GM19328 (cell line): Measurements from ENCODE around the gene GRIA4.
"Not testable (repeated sequence)": the region's sequence is repeated elsewhere in the genome, so short reads cannot be mapped to it uniquely, and the experiment has no call there.

Experiments used
- ATAC-seq: cut with Tn5 transposase; IDR thresholded peaks from one replicate; pipeline ENCODE4 v1.9.1; 2021; ENCODE audit warnings: mild to moderate bottlenecking, moderate library complexity; ENCODE audit not compliant: unreplicated experiment

GRIA4 gene

DNA sequence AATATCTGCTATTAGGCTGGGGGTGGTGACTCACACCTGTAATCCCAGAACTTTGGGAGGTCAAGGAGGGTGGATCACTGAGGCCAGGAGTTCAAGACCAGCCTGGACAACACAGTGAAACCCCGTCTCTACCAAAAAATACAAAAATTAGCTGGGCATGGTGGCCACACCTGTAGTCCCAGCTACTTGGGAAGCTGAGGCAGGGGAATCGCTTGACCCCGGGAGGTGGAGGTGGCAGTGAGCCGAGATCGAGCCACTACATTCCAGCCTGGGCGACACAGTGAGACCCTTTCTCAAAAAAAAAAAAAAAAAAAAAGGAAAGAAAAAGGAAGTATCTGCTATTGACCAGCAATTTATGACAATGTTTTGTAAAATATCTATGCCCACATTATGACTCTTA is 176.0 kb downstream of the GRIA4 start:
- ATAC-seq = not testable (repeated sequence)

DNA sequence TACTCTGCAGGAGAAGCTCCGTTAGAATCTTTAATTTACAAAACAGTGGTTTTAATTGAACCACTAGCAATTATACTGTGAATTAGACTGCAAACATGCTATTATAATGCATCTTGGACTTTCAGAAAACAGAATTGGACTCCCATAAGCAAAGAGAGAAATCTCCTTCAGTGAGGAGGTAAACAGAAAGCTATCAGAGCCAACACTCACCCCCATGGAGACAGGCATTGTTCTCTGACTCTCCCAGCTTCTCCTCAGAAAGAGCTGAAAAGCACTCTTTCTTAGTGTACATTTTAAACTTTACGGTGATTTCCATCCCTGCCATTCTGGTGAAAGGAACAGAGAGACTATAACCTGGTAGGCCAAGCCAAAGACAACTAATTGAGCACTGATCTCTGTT is 176.9 kb downstream of the GRIA4 start:
- ATAC-seq = no peak

DNA sequence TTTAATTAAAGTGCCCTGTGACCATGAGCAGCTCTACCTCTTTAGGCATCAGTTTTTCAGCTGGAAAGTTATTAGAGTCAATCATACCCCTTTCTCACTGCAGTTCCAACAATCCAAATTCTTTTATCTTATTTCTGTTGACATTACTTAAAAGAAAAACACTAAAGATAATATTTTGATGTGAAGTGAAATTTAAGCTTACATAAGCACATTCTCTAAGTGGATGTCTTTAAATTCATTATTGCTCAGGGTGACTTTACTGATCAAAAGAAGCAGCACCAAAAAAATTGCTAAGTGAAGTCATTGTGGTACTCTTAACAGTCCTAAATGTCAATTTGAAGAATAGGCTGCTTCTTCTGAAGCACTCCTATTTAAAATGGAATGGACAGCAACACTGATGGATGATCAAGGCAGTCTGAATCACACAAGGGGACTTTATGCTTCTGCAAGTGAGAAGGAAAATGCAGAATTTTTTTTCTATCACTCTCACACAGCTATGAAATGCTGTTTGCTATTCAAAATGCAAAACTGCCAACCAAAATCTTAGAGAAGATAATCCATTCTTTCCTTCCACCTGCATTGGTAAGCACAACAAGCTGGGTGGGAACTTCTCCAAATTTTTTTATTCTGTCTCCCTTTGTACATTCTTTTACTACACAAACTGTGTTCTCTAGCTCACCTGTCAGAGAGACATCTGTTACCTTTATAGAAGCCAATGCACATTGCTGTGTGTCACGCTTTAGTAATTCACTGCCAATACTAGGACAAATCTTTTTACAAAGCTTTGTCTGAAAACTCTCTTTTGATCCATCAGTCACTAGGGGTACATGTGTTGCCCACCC is 179.9 kb downstream of the GRIA4 start:
- ATAC-seq = no peak

DNA sequence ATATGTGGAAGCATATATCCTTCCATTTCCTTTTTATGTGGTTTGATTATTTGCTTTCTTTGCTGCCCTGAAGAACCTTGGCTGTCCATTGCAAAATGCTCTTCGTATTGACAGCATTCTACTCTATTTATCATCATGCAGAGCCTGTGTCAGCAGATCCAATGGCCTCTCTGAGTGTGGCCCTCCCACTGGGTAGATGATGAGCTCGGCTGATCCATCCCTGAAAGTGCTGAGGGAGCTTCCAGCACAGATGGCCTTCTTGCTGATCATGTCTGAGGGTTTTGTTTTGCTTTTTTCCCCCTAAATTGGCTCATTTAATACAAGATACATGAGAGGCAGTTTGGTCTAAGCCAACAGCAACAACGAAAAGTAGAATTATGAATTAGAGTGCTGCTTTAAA is 181.0 kb downstream of the GRIA4 start:
- ATAC-seq = no peak

DNA sequence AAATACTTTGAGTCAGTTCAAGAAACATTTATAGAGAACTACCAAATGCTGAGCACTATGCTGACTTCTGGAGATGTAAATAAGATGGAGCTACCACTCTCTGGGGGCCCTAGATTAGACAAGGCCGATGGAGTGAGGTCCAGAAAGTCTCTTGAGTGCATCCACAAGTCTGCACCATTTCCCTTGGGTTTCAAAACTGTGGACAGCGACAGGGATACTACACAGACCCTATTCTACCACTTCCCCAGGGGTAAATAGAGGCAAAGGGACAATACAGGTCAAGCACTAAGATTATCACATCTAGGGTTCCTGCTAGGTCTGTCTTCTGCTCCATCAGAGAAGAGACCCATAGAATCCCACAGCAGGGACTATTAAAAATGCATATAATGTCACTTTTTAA is 183.2 kb downstream of the GRIA4 start:
- ATAC-seq = no peak

DNA sequence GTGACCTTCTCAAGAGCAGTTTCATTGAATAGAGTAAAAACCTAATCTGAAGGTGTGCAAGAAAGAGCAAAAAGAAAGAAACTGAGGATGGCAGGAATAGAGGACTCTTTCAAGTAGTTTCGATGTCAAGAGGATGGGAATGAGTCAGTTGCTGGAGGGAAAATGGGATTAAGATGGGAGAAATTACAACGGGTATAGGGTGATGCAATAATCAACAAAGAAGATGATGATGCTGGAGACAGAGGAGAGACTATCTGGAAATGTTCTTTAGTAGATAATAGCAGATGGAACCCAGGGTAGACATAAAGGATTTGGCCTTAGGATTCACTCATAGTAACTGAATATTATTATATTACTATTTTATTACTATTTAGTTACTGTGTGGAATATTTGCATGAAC is 189.4 kb downstream of the GRIA4 start:
- ATAC-seq = no peak

DNA sequence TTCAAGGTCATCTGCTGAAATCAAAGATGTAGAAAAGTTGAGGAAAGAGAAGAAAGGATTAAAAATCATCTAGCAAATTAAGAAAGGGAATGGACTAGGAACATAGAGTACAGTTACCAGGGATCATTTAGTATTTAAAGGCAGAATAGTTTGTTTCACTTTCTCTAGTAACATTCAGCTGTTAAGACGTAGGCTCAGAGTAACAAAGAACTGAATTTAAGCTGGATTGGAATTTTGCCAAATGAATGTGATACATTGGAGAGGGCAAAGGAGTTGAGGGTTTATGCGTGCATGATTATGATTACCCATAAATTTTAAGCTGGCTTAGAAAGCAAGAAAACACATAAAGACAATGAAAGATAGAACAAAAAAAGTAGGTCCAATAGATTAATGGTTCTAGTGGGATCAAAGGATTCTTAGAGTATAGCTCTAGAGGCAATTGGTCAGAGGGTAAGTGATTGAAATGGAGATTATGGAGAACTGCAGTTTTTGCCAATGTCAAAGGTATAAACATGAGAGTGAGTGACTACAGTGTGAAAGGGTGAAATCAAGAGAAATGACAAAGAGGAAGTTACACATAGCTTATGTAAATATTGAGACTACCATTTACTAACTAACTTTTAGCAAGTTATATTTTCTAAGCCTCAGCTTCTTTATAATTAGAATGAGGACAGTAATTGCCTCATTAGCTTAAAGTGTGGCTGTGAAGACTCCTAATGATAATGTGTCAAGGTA is 190.0 kb downstream of the GRIA4 start:
- ATAC-seq = no peak

DNA sequence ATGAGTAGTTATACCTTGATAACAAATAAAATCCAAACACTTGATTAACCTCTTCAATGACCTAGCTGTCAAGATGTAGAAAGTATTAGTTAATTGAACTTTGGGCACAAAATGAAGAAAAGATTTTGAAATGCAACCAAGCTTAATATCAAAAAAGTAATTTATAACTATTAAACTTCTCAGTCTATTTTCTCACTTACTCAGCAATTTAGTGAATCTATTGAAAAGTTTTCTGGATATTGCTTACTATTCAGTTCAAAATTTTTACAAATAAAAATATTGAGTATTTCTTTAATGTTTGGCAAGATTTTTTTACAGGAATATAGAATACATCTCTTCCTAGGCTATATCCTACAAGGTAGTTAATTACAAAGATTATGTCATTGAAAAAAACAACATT is 192.5 kb downstream of the GRIA4 start:
- ATAC-seq = no peak

DNA sequence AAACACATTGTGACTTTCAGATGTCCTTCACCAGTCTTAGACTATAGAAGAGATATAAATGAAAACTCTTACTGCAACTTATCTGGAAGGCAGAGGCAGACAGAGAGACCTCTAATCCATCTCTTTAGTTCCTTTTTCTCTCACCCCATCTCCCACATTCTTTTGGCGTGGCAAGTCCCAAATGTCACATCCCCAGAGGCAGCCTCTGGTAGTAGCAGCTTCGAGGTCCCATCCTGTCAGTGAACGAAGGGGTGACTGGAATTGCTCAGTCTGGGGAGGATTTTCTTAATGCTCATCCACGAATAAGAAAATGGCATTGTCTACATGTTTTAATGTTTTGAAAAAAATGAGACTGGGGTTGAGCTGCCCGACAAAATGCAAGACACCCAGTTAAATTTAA is 201.4 kb downstream of the GRIA4 start:
- no peak for ATAC-seq

DNA sequence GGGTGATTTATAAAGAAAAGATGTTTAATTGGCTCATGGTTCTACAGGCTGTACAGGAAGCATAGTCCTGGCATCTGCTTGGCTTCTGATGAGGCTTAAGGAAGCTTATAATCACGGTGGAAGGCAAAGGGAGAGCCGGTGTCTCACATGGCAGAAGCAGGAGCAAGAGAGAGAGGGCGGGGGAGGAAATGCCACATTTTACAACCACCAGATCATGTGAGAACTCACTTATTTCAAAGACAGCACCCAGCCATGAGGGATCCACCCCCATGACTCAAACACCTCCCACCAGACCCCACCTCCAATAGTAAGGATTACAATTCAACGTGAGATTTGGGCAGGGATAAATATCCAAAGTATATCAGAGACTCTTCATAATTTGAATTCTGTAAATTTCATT is 211.5 kb downstream of the GRIA4 start:
- no peak for ATAC-seq

DNA sequence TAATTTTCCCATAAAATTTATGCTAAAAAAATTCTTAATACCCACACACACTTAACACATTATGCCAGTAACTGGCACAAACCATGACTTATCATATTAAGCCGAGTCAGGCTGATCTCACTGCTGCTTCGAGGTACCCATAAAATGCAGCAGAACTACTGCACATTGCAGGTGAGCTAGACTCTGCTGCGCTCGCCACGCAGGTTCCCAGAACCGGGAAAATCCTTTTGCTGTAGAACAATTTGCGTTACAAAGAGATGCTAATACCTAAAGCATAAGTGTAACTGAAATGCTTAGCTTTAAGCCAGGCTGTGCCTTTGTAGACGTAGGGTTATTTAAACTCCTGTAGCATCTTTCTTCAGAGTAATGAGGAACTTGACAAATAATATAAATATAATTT is 211.9 kb downstream of the GRIA4 start:
- no peak for ATAC-seq

DNA sequence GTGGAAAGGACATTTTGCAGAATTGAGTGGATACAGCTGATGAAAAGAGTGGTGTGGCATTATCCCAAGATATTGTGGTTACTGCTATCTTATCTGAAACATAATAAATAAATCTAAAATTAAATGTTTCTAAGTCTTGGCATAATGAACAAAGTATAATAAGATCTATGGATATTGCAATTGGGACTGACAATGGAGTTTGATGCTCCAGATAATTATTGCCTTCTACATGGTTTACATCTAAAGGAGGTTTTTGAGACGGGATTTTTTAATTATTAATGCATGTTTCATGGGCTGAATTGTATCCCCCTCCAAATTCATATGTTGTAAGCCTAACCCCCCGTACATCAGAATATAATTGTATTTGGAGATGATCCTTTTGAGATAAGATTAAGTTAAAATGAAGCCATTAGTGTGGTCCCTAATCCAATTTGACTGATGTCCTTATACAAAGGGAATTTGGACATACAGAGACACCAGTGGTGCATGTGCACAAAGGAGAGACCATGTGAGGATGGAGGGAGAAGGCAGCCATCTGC is 213.7 kb downstream of the GRIA4 start:
- ATAC-seq = no peak

DNA sequence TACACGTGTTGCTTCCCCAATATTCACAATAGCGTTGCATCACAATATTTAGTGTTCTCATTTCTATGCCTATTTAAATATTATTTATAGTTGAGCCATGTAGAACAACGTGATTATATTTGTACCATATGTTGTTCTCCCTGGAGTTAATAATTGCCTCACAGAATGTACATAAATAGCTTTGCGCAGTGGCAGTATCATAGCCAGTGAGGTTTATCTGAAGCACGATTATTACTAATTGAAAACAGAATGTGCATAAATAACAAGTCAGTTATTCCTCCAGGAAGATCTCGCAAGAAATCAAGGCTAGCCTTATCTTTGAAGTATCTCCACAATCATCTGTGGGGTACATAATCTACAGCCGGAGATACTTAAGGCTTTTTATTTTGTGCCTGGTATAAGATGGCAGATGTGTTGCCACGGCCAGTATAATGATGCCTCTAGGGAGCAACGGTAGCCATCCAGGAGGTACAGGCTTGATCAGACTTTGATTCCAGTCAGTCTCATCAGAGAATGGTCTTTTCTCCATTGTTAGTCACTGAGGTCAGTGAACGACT is 214.7 kb downstream of the GRIA4 start:
- no peak for ATAC-seq

DNA sequence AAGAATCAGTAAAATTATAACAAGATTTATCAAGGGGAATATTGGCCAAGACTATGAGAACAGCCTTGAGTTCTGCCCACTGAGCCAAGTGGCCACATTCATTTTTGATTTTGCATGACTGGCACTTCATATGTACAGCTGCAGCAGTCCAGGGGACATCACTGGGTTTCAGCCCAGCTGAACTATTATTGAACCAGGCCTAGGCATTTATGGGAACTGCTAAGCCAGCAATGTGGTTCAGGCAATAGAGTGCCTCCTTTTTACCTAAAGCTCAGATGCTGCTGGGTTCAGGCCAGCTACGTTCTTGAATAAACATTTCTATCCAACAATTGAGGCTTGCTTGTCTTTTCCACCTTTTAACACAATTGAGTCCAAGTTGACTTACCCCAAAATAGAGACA is 215.3 kb downstream of the GRIA4 start:
- ATAC-seq = no peak

DNA sequence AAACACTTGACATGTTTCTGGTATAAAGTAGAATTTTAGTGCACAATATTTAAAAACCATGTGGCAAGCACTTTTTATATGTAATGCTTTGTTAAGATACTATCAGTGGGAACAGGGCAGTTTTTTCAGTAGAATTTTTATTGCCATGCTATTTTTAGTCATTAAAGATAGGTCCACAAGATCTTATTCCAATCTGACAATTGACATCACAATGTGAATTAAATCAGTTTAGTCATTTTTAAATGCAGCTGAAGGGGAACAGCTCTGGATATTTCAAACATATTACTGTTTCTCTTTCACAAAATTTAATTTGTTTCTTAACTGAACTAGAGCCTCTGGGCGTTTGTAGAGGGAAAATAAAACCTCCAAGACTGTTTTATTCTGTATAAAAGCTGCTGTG is 218.0 kb downstream of the GRIA4 start:
- no peak for ATAC-seq

DNA sequence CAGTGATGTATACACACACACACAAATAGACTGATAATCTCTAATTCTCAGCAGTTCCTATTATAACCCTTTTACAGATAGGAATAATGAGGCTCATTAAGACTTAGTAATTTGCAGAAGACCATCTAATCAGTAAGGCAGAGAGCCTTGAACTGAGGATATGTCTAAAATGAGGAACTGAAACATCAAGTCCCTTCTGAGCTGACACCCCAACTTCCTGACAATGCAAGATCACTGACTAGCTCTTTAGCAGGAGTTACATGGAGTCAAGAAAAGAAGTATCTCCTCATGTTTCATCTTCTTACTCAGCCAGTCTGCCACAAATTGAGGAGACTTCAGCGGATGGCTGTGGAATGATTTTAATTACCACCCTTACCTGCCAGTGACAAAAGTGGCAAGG is 219.2 kb downstream of the GRIA4 start:
- ATAC-seq = peak; percentile 94

DNA sequence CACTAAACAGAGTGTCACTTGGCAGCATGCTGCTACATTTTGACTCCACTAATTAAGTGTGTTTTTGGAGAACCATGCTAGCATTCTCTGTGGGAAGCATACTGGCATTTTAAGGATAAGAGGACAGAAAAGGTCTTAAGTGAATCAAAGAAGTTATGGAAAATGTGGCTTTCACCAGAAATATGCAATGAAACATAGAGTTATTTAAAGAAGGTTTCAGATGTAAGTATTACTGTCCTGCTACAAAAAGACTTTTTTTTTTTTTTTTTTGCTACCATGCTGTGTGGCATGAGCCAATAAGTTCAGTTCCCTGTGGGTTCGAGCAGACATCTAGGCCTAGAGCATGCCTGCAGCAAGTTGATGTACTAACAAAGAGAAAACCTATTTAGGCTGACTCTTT is 224.6 kb downstream of the GRIA4 start:
- ATAC-seq = no peak

DNA sequence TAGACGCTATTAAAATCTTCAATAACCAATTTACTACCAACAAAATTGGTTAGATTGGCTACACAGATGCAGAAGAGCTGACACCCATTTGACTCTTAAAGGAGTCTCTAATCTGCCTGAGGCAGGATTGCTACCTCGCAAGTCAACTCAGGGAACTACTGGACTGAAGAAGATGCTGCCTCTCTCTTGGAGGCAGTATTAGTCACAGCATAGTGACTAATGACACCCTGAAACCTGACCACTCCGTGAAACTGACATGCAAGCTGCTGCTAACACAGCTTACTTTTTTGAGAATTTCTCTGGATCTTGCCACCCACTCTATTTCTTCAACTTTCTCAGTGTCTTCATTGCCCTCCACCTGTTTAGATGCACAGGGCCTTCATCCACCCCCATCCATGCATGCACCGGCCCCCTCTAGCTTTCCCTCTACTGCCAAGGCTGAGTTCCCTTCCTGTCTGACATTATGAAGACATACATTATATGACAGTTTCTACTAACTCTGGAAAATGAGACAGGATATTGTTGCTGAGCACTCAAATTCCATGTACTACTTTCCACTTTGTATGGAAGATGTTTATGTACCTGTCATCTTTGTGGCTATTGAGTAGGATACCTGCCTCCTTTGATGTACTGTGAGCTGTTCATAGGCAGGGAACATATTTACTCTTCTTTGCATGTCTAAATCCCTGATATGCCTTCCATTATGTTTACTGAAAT is 229.0 kb downstream of the GRIA4 start:
- no peak for ATAC-seq

DNA sequence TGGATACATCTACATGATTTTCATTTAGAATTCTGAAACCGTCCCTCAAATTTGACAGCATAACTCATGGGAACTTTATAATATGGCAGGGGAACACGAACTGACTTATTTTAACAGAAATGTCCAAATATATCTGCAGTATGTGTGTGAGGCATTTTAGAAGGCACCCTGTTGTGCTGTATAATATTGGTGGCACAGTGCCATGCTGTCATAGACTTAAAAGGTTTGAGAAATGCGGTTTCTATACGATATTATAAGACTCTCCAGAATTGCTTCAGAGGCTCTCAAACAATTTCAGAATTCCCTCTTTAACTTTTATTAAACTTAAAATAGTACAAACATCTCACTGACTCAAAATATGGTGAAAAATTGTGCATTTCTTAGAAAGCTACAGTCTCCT is 230.5 kb downstream of the GRIA4 start:
- ATAC-seq = no peak

DNA sequence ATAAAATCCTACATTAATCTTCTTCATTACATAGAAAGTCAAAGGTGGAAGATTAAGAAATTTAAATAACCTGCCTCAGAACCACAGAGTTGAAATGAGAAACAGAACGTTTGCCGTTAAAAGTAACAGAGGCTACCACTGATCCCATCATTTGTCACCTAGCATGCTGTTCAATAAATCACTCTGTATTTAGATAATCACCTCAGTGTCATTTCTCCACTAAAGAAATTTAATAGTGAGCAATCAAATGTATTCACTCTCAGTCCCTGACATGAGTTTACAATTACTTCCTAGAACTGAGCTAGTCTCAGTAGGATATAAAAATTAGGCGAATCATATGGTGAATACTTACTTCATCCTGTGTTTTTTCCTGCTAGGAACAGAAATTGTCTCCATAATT is 242.5 kb downstream of the GRIA4 start:
- no peak for ATAC-seq

DNA sequence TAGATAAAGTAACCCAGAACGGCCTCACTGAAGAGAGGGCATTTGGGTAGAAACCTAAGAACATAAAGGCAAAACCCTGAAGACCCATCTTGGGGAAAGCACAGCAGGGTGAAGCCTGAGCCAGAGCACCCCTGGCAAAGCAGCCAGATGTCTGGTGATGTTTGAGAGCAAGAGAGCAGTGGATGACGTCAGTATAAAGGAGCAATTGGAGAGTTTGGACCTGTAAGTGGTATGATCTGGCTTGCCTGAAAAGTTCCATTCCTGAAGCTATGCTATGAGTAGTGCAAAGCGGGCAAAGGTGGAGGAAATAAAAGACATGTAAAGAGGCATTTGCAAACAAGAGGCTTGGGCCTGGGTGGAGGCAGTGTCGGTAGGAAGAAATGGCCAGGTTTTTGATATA is 244.4 kb downstream of the GRIA4 start:
- ATAC-seq = no peak
